Prostate gland (tissue), 2 donors: ENCODE measurements around the gene DDX39A. TPM values are rescaled to one million over a fixed set of nuclear protein-coding genes. Genes with fewer than 3 reads are reported as not detected.

Experiments
- DNase-seq: peaks from one replicate; pipeline ENCODE4 v3.0.0-alpha.2; 2019; ENCODE audit warnings: low spot score
- H3K27ac ChIP-seq, 2 donors: fragments of 200-600 bp; sonication (generic); 2 replicates each; pipeline ENCODE4 v1.5.1; 2017 to 2019
- H3K27me3 ChIP-seq: fragments of 200-600 bp; sonication (generic); replicated peaks from 2 replicates; pipeline ENCODE4 v1.5.1; 2019; ENCODE audit not compliant: insufficient read depth
- H3K36me3 ChIP-seq, 2 donors: fragments of 200-600 bp; sonication (generic); 1 replicate in 1 of 2; 2 replicates in 1 of 2; pipeline versions ENCODE4 v1.5.1 to v1.8.1; 2017 to 2019
- H3K4me1 ChIP-seq: fragments of 200-600 bp; sonication (generic); replicated peaks from 2 replicates; pipeline ENCODE4 v1.5.1; 2019
- H3K4me3 ChIP-seq, 2 donors: fragments of 200-600 bp; sonication (generic); 2 replicates each; pipeline ENCODE4 v1.5.1; 2017 to 2019
- H3K9me3 ChIP-seq: fragments of 200-600 bp; sonication (generic); 2 replicates; pipeline ENCODE4 v1.5.1; 2017
- CTCF ChIP-seq, 4 experiments: fragments of 200-600 bp in 2 of 4; fragments of 450-650 bp in 2 of 4; sonication (generic) in 2 of 4; IDR thresholded peaks; 1 replicate in 3 of 4; 2 replicates in 1 of 4; pipeline ENCODE4 v1.5.1; 2016 to 2019; ENCODE audit warnings: antibody characterized with exemption in 4 of 4, mild to moderate bottlenecking in 2 of 4, moderate library complexity in 2 of 4
- POLR2A ChIP-seq: fragments of 450-650 bp; IDR thresholded peaks from one replicate; pipeline ENCODE4 v1.6.1; 2016; ENCODE audit warnings: antibody characterized with exemption, mild to moderate bottlenecking
- POLR2AphosphoS5 ChIP-seq: sonication (generic); formaldehyde crosslinking; IDR thresholded peaks from one replicate; pipeline ENCODE4 v1.6.1; 2017; ENCODE audit warnings: antibody characterized with exemption
- WGBS: methylation state at CpG from one replicate; pipeline ENCODE4 v1.1.5; 2018; 5-methylcytosine and 5-hydroxymethylcytosine counted together
- intact Hi-C: fragments of 100-400 bp; cut with DNase I; formaldehyde crosslinking; loops from one replicate; pipeline ENCODE4 v1.14.2; 2022
- total RNA-seq, 2 donors: library from RNA; depleted of rRNA; stranded (reverse); fragments of >200 nt; gene quantifications; one replicate each; pipeline ENCODE4 v1.1.0, GENCODE V29; 2016

The DDX39A gene
- total RNA-seq, 2 donors from 2014 or later: 64.9 to 121 TPM

- TF ChIP-seq POLR2AphosphoS5 (no peak), CTCF (IDR thresholded peaks at IDR 0.05) (no peak), POLR2A (no peak)
- DNase-seq: no peak
- Histone ChIP-seq H3K4me3 (no peak overlapping the region), H3K9me3 (no peaks in the 10 kb centered on the region), H3K27me3 (no peaks in the 10 kb centered on the region), H3K4me1 (no peaks in the 10 kb centered on the region), H3K27ac (no peak overlapping the region), H3K36me3 (peaks cover 6 to 29% of the 10 kb centered on the region in 2 donors)
- intact Hi-C loops: no loop called here
- WGBS: 98% methylated on average over 6 of the region's 6 CpGs
These were observed 30.2 kb upstream of the DDX39A start for GRCh38 chr19:14449321-14449720.

GRCh38 chr19:14446336-14447036 lies 27.3 kb upstream of the DDX39A start:
- no peaks in the 10 kb centered on the region for H3K27me3 ChIP-seq
- no peak overlapping the region for H3K4me3 ChIP-seq
- no peak for DNase-seq
- no peaks in the 10 kb centered on the region for H3K4me1 ChIP-seq
- 90% methylated on average over 10 of the region's 10 CpGs for WGBS
- H3K9me3 ChIP-seq: no peaks in the 10 kb centered on the region
- H3K36me3 ChIP-seq: peaks cover 22 to 46% of the 10 kb centered on the region in 2 donors
- H3K27ac ChIP-seq: no peak overlapping the region
- intact Hi-C loops: no loop called here
- TF ChIP-seq POLR2A: no peak

GRCh38 chr19:14443632-14444216 lies 24.6 kb upstream of the DDX39A start:
- H3K4me3 ChIP-seq: no peak overlapping the region
- WGBS: 97% methylated on average over 14 of the region's 14 CpGs
- H3K36me3 ChIP-seq: peaks cover 22 to 35% of the 10 kb centered on the region in 2 donors
- no peaks in the 10 kb centered on the region for H3K9me3 ChIP-seq
- no peak for DNase-seq
- intact Hi-C loops: no loop called here
- no peaks in the 10 kb centered on the region for H3K27me3 ChIP-seq
- H3K27ac ChIP-seq: no peak overlapping the region
- no peaks in the 10 kb centered on the region for H3K4me1 ChIP-seq
- TF ChIP-seq POLR2A (no peak), POLR2AphosphoS5 (no peak), CTCF (IDR thresholded peaks at IDR 0.05) (no peak)

- Histone ChIP-seq H3K4me3 (no peak overlapping the region), H3K27me3 (no peaks in the 10 kb centered on the region), H3K4me1 (no peaks in the 10 kb centered on the region), H3K27ac (no peak overlapping the region), H3K36me3 (peaks cover 22 to 34% of the 10 kb centered on the region in 2 donors), H3K9me3 (no peaks in the 10 kb centered on the region)
- intact Hi-C loops: no loop called here
- 96% methylated on average over 16 of the region's 16 CpGs for WGBS
- DNase-seq: no peak
- no peak for TF ChIP-seq CTCF (IDR thresholded peaks at IDR 0.05)
- TF ChIP-seq POLR2AphosphoS5: no peak
- no peak for TF ChIP-seq POLR2A
These were observed 23.9 kb upstream of the DDX39A start for GRCh38 chr19:14442891-14443631.

- 87% methylated on average over 34 of the region's 34 CpGs for WGBS
- Histone ChIP-seq H3K4me3 (no peak overlapping the region), H3K4me1 (no peaks in the 10 kb centered on the region), H3K27ac (no peak overlapping the region), H3K27me3 (no peaks in the 10 kb centered on the region), H3K9me3 (no peaks in the 10 kb centered on the region), H3K36me3 (peaks cover 17 to 24% of the 10 kb centered on the region in 2 donors)
- DNase-seq: no peak
- TF ChIP-seq POLR2AphosphoS5: no peak
- no peak for TF ChIP-seq CTCF (IDR thresholded peaks at IDR 0.05)
- no peak for TF ChIP-seq POLR2A
- intact Hi-C loops: no loop called here
These were observed 22.1 kb upstream of the DDX39A start for GRCh38 chr19:14441041-14441938.
